CD4-positive, alpha-beta T cell treated with Interleukin-12 subunit alpha and Interleukin-12 subunit beta, for 1 hour (primary cell): ENCODE measurements around the gene C1orf198.

ENCODE experiments used
- DNase-seq: peaks from one replicate; pipeline ENCODE4 v3.0.0-alpha.2; 2020

The C1orf198 gene

DNA sequence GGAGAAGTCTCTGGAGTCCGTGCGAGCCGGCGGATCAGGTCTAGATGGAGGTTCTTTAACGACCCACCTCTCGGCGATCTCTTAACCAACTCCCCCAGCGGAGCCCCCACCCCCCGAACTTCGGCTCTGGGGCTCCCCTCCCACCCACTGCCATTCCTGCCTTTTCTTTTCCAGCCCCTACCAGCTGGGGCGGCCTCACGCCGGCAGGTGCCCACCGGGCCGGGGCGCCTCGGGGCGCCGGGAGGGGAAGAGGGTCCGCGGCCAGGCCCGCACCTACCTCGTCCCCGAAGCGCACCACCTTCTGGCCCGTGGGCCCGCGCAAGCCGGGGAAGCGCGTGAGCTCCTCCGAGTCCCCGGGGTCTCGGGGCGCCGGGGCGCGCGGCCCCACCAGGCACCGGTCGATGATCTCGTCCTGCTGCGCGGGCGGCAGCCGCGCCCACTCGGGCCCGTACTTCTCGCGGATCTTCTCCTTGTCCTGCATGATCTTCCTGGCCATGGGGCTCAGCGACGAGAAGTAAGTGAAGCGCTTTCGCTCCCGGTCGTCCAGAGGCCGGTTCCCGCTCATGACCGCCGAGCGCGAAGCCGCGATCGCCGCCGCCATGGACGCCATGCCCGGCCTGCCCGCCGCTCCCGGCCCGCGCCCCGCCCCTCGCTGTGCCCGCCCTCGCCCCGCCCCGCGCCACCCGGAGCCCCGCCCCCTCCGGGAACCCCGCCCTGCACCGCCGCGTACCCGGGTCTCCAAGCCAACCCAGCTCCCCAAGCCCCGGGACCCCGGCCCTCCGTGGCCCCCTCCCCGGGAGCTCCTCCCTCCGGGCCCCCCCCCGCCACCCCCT lies at the start of gene C1orf198:
Gene C1orf198 (minus strand): TSS at position 619 of the 833 bp plus-strand sequence. CDS start 9 bp downstream, at position 610.
- peak; percentile 81 for DNase-seq

- DNase-seq: peak; percentile 79
Measured at GRCh38 chr1:230917284-230918135, 49.2 kb upstream of the C1orf198 start.

DNA sequence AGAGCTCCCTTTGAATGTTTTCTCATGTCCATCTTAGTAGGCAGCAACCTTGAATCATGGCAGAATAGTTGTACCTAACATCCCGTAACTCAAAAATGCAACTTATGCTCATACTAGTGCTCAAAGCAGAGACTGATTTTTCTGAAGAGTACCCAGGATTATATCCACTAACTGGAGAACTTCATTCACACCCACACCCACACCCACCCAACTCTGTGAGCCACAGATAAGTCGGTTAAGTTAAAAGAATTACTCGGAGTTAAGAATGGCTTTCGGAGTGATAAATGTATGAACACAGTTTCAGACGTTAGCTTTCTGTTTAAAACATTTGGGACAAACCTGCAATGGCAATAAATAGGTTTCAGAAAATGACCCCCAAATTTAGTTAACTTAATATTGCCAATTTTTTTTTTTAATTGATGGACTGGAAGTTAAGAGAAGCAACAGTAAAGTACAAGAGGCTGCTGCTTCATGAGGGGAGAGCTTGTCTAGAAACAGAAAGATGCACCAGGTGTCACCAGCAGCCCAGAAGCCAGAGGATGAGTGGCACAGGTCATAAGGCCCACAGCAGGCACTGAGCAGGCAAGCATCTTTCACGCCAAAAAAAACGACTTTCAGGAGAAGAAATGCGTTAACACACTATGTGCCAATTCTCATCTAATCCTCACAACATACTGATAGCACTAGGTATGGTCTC lies 48.4 kb upstream of the C1orf198 start:
- DNase-seq: no peak

DNA sequence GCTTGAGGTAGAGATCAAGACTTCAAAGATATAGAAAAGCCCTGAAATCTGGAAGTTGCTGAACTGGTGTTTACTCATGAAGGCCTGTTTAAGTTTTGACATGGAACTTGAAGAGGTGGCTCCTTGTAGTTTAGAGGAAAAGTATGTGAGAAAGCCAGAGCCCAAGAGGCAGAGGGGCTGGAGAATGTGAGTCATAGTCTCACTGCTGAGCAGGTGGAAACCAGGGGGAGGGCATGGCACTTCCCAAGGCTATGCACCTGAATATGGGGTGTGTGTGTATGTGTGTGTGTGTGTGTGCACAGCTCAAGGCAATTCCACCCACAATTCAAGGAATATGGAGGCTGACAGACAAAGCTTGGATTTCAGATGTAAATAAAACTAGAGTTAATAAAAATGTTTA lies 46.8 kb upstream of the C1orf198 start:
- DNase-seq: no peak

DNA sequence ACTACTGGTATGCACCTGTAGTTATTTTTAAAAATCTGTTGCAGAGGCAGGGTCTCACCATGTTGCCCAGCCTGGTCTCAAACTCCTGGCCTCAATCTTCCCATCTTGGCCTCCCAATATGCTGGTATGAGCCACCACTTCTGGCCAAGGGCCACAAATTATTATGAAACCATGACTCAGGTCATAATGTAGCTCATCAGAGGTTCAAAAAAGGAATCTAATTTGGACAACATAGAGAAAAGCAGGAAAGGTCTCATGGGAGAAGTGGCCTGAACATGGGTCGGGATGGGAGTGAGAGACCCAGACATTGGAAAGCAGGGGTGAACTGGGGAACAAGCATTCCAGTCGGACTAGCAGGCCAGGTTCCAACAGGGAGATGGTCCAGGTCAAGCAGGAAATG lies 45.2 kb upstream of the C1orf198 start:
- DNase-seq: no peak

DNA sequence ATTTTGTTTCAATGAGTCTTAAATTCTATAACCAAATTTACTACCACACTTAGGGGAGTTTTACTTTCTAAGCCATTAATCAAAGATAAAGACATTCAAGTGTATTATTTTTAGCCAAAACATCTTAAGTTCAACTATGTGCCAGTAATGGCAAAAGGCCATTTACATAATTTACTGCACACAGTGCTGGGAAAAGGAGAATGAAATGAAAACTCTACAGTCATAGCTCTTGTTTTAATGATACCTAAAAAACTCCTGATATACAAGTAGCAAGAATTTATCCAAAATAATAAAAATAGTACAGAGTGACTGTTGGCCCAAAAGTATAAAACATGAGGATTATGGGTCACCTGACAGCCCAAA lies 42.4 kb upstream of the C1orf198 start:
- DNase-seq: no peak

DNA sequence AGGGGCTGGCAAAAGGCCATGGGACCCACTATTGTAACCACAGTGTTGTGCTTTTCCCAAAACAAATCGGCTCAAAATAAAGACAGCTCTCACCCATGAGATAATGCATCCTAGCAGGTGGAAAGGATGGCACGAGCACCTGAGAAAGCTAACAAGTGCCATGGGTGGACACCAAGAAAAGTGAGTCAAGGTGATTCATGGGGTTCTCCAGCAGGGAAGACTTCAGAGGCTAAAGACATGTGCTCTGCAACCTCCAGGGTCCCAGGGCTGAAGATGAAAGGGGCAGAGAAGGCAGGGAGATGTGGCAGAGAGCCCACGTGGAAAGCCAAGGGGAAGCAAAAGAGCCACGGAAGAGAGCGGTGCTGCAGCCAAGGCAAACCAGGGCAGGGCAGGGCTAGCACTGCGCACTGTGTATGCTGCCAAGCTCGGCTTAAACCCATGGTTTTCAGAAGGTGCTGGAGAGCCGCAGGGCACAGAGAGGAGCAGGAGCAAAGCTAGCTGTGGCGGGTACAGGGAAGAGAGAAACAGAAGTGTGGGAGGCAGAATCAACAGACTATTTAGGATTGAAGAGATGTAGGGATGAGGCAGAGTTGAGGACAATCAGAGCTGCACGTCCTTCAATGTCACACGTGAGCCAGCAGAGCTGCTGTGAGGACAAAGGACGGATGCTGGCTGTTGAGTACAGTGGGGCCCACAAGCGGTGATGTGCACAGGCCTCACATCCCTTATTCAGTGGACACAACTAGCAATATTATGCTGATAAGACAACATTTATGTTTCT lies 41.8 kb upstream of the C1orf198 start:
- no peak for DNase-seq

- DNase-seq: no peak
Measured at GRCh38 chr1:230907472-230908205, 39.3 kb upstream of the C1orf198 start.

DNA sequence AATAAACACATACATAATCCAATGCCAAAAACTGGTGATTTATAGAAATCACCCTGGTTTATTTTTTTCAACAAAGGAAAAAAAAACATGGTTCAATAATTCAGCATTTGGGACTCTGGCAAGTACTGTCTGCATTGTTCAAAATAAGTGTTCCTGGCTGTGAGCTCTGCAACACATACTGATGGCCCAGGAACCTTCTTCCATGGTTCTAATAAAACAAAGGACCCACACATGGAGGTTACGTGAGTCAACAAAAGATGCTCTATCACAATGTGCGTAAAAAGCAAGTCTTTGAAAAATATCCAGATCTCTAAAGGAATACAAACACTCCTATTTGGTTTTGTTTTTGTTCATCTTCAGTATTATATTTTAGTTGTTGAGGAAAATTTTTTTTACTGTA lies 37.9 kb upstream of the C1orf198 start:
- no peak for DNase-seq

DNA sequence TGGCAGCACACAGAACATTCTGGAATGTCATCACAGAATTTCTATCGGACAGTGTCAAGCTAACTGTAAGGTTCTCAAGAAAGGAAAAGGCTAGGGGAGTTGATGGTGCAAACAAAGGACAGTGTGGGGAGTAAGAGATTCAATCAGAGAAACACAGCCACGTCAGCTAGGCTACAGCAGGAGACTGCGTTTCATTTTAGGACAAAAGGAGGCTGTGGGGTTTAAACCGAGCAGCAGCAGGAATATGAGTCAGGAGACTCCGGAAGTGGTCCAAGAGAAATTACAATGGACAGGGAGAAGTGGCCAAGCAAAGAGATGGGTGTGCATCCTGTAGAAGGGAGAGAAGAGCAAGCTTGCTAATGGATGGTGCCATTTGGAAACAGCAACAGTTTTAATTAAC lies 37.4 kb upstream of the C1orf198 start:
- no peak for DNase-seq

GRCh38 chr1:230902349-230902923 lies 34.1 kb upstream of the C1orf198 start:
- no peak for DNase-seq

DNA sequence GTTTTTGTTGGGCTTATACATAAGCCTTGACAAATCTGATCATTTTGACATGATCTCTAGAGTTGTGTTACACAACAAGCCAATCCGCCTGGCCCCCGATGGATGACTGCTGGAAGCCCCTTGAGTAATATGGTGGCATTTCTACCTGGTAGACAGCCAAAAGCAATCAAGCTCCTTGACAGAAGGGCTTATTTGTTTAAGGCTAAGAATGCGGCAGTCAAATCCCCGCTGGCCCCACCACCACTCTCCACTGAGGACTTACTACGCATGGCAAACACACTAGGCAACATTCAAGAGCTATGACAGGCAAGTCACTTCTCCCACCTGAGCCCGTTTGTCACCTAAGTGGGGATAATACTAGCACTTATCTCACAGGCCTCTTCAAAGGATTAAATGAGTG lies 33.4 kb upstream of the C1orf198 start:
- no peak for DNase-seq

- no peak for DNase-seq
Measured at GRCh38 chr1:230900984-230901383, 32.7 kb upstream of the C1orf198 start.

- DNase-seq: no peak
Measured at GRCh38 chr1:230899841-230900251, 31.5 kb upstream of the C1orf198 start.

DNA sequence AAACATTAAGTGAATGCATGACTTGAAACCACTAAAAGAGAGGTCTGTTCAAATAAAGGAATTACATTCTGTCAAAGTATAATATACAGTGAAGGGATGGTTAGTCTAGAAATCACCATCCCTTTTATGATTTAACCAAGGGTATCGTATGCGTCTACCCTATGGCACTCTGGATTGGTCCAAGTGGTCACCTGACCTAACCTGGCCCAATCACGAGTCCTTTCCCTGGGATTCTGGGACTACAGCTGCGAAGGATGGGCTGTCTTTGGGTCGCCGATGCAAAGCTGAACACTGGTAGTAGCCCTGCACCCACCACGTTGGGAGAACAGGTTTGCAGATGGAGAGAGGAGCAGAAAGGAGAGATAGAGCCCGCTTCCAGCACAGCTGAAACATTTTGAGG lies 30.4 kb upstream of the C1orf198 start:
- DNase-seq: no peak

DNA sequence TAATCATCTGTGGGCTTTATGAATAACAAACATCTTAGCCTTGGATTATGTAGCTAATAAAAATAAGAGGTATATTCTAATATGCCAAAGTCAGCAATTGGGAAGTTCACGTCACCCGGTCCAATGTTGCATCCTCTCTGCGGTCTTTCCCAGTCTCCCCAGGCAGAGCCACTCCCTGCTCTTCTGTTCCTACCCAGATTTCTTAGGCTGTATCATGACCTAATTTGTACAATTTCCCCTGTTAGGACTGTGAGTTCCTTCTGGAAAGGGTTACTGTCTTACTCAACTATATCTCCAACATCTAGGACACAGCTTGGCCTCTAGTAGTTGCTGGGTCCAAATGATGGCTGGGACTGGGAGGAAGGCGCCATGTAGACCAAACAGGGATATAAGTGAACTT lies 29.8 kb upstream of the C1orf198 start:
- no peak for DNase-seq

GRCh38 chr1:230896779-230897178 lies 28.5 kb upstream of the C1orf198 start:
- no peak for DNase-seq

GRCh38 chr1:230895452-230895851 lies 27.1 kb upstream of the C1orf198 start:
- no peak for DNase-seq

- no peak for DNase-seq
Measured at GRCh38 chr1:230894664-230895063, 26.3 kb upstream of the C1orf198 start.

DNA sequence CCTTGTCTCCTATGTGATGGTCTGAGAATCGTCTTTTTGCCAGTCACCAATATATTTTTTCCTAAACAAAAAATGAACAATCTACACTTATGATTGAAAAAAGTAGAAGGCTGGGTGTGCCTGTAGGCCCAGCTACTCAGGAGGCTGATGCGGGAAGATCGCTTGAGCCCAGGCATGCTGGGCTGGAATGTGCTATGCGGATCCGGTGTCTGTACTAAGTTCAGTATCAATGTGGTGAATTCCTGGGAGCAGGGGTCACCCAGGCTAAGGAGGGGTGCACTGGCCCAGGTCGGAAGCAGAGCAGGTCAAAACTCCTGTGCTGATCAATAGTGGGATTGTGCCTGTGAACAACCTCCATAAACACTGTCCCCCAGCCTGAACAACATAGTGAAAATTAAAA lies 25.7 kb upstream of the C1orf198 start:
- DNase-seq: no peak

- DNase-seq: no peak
Measured at GRCh38 chr1:230892018-230892491, 23.7 kb upstream of the C1orf198 start.
